ENCODE data around the gene DOCK3. TPM values are rescaled to one million over a fixed set of nuclear protein-coding genes. Genes with fewer than 3 reads are reported as not detected.

DOCK3 gene
- total and polyA plus RNA-seq, 2 of the 4 experiments (the other 2 are of a cell fraction), result under 0.01 to 0.12 TPM

GRCh38 chr3:50737193-50737905 is 62.6 kb downstream of the DOCK3 start:
- Histone ChIP-seq H2AK9ac (replicated peaks; ENCODE audit: low read depth, low read length, poor library complexity) (no peak overlapping the region), H2AFZ (replicated peaks; ENCODE audit: low read length, poor library complexity) (no peak overlapping the region), H3K18ac (ENCODE audit: low read depth, low read length) (no peak overlapping the region), H3K23ac (ENCODE audit: low read depth, low read length) (no peak overlapping the region), H3K36me3 (ENCODE audit: control insufficient read depth, insufficient read depth, low read length) (no peaks in the 10 kb centered on the region), H2AK5ac (ENCODE audit: low read depth, low read length) (no peak overlapping the region), H3K9me1 (ENCODE audit: insufficient read depth, low read length) (no peaks in the 10 kb centered on the region), H2BK20ac (ENCODE audit: low read depth, low read length) (no peak overlapping the region), H3K56ac (ENCODE audit: extremely low read depth, insufficient read depth, low read length) (no peak overlapping the region), H3K79me1 (ENCODE audit: low read depth in 1 of 2, low read length in 2 of 2) (no peaks in the 10 kb centered on the region), H4K5ac (ENCODE audit: low read depth, low read length) (no peak overlapping the region), H3K9me3 (ENCODE audit: control insufficient read depth, insufficient read depth, low read length) (no peaks in the 10 kb centered on the region), H3K4me2 (ENCODE audit: low read depth, low read length) (no peak overlapping the region), H3K4me1 (ENCODE audit: control insufficient read depth, insufficient read depth, low read length) (no peaks in the 10 kb centered on the region), H3K14ac (replicated peaks; ENCODE audit: low read depth, low read length) (no peak overlapping the region), H4K91ac (ENCODE audit: insufficient read depth, low read depth, low read length) (no peak overlapping the region), H3K4me3 (ENCODE audit: insufficient read depth, low read depth, low read length) (no peak overlapping the region), H3K27me3 (ENCODE audit: control insufficient read depth, insufficient read depth, low read length) (no peaks in the 10 kb centered on the region), H3K9ac (ENCODE audit: low read depth, low read length) (no peak overlapping the region), H2BK5ac (ENCODE audit: low read depth, low read length, poor library complexity, severe bottlenecking) (no peak overlapping the region), H4K20me1 (ENCODE audit: insufficient read depth, low read length) (no peaks in the 10 kb centered on the region), H2BK120ac (ENCODE audit: low read depth, low read length) (no peak overlapping the region), H3K4ac (ENCODE audit: low read depth, low read length) (no peak overlapping the region), H2BK15ac (ENCODE audit: low read depth, low read length) (no peak overlapping the region), H3K27ac (ENCODE audit: insufficient read depth, low read length) (no peak overlapping the region), H4K8ac (ENCODE audit: low read depth in 2 of 2, low read length in 2 of 2) (no peak overlapping the region)
- ChIA-PET CTCF (no interaction called here), POLR2A (ENCODE audit: unreplicated experiment) (no interaction called here)
- DNase-seq, result no peak
- no peak for TF ChIP-seq CEBPB (IDR thresholded peaks at IDR 0.05; ENCODE audit: low read depth, low read length)
- no peak for TF ChIP-seq MAZ (IDR thresholded peaks at IDR 0.05; ENCODE audit: borderline replicate concordance, low read depth, low read length)
- TF ChIP-seq MXI1 (IDR thresholded peaks at IDR 0.05; ENCODE audit: borderline replicate concordance, low read depth, low read length), result no peak
- TF ChIP-seq POLR2A (IDR thresholded peaks at IDR 0.05; ENCODE audit: low read depth, low read length), result no peak
- TF ChIP-seq, protein P1, sequence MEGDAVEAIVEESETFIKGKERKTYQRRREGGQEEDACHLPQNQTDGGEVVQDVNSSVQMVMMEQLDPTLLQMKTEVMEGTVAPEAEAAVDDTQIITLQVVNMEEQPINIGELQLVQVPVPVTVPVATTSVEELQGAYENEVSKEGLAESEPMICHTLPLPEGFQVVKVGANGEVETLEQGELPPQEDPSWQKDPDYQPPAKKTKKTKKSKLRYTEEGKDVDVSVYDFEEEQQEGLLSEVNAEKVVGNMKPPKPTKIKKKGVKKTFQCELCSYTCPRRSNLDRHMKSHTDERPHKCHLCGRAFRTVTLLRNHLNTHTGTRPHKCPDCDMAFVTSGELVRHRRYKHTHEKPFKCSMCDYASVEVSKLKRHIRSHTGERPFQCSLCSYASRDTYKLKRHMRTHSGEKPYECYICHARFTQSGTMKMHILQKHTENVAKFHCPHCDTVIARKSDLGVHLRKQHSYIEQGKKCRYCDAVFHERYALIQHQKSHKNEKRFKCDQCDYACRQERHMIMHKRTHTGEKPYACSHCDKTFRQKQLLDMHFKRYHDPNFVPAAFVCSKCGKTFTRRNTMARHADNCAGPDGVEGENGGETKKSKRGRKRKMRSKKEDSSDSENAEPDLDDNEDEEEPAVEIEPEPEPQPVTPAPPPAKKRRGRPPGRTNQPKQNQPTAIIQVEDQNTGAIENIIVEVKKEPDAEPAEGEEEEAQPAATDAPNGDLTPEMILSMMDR (conservative IDR thresholded peaks at IDR 0.05; ENCODE audit: low read depth, low read length), result no peak
- no peak for TF ChIP-seq USF2 (IDR thresholded peaks at IDR 0.05; ENCODE audit: low read depth, low read length)
- no peak for TF ChIP-seq RAD21 (IDR thresholded peaks at IDR 0.05; ENCODE audit: low read length)
- no peak for TF ChIP-seq FOS (IDR thresholded peaks at IDR 0.05; ENCODE audit: low read depth, low read length)
- no peak for TF ChIP-seq BHLHE40 (IDR thresholded peaks at IDR 0.05; ENCODE audit: low read depth, low read length)
- no peak for TF ChIP-seq SMC3 (IDR thresholded peaks at IDR 0.05; ENCODE audit: low read depth, low read length)
- TF ChIP-seq RCOR1 (IDR thresholded peaks at IDR 0.05; ENCODE audit: insufficient replicate concordance, low read length), result no peak
- no peak for TF ChIP-seq RFX5 (IDR thresholded peaks at IDR 0.05; ENCODE audit: low read depth, low read length)
- TF ChIP-seq, protein P2, sequence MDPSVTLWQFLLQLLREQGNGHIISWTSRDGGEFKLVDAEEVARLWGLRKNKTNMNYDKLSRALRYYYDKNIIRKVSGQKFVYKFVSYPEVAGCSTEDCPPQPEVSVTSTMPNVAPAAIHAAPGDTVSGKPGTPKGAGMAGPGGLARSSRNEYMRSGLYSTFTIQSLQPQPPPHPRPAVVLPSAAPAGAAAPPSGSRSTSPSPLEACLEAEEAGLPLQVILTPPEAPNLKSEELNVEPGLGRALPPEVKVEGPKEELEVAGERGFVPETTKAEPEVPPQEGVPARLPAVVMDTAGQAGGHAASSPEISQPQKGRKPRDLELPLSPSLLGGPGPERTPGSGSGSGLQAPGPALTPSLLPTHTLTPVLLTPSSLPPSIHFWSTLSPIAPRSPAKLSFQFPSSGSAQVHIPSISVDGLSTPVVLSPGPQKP (IDR thresholded peaks at IDR 0.05; ENCODE audit: borderline replicate concordance, low read depth, low read length), result no peak
- TF ChIP-seq CHD1 (IDR thresholded peaks at IDR 0.05; ENCODE audit: low read depth, low read length), result no peak
- TF ChIP-seq NFE2L2 (IDR thresholded peaks at IDR 0.05; ENCODE audit: low read depth, low read length), result no peak
- no peak for TF ChIP-seq MAFK (IDR thresholded peaks at IDR 0.05; ENCODE audit: low read depth, low read length)
- no peak for ATAC-seq (ENCODE audit: low read depth)
- no TSS peak for BruUV-seq (replicated peaks)
- in situ Hi-C loops (cut with MboI; ENCODE audit: low sequenced_read_pairs) (no loop called here), intact Hi-C loops (cut with micrococcal nuclease) (no loop called here), dilution Hi-C loops (cut with HindIII; ENCODE audit: low sequenced_read_pairs, unreplicated experiment) (no loop called here)
- no CpG with 5 or more reads among the region's 1 CpG for WGBS, 2 experiments (ENCODE audit: extremely low coverage in 2 of 2, insufficient read length in 1 of 2)

All from IMR-90 (cell line).